Spleen (tissue), 11 donors: Measurements from ENCODE around the gene NDUFS8. TPM values are rescaled to one million over a fixed set of nuclear protein-coding genes. Genes with fewer than 3 reads are reported as not detected.

Experiments used
- DNase-seq: peaks from one replicate; pipeline ENCODE4 v3.0.0-alpha.2; 2020
- H3K27ac ChIP-seq, 8 donors: fragments of 200-600 bp; sonication (generic) in 7 of 8; 1 replicate in 4 of 8; 2 replicates in 4 of 8; pipeline versions ENCODE4 v1.5.0 to v1.8.0; 2016 to 2021; ENCODE audit warnings: inconsistent platforms in 4 of 8, mild to moderate bottlenecking in 4 of 8, moderate library complexity in 1 of 8
- H3K27me3 ChIP-seq, 7 donors: fragments of 200-600 bp; sonication (generic) in 6 of 7; replicated peaks in 1 of 7; 1 replicate in 4 of 7; 2 replicates in 3 of 7; pipeline versions ENCODE4 v1.5.0 to v1.8.0; 2016 to 2021; ENCODE audit warnings: inconsistent platforms in 3 of 7, mild to moderate bottlenecking in 1 of 7
- H3K36me3 ChIP-seq, 6 donors: fragments of 200-600 bp; sonication (generic) in 5 of 6; 1 replicate in 4 of 6; 2 replicates in 2 of 6; pipeline versions ENCODE4 v1.5.0 to v1.8.0; 2016 to 2021; ENCODE audit warnings: inconsistent platforms in 2 of 6
- H3K4me1 ChIP-seq, 6 donors: fragments of 200-600 bp; sonication (generic) in 5 of 6; 1 replicate in 3 of 6; 2 replicates in 3 of 6; pipeline versions ENCODE4 v1.5.0 to v1.8.0; 2016 to 2021; ENCODE audit warnings: inconsistent platforms in 3 of 6
- H3K4me3 ChIP-seq, 8 donors: fragments of 200-600 bp; sonication (generic) in 7 of 8; 1 replicate in 4 of 8; 2 replicates in 4 of 8; pipeline versions ENCODE4 v1.5.0 to v1.8.0; 2016 to 2021; ENCODE audit warnings: inconsistent platforms in 4 of 8, mild to moderate bottlenecking in 4 of 8, moderate library complexity in 2 of 8
- H3K9me3 ChIP-seq, 8 donors: fragments of 200-600 bp; sonication (generic) in 7 of 8; 1 replicate in 4 of 8; 2 replicates in 4 of 8; pipeline versions ENCODE4 v1.5.0 to v1.8.0; 2016 to 2021; ENCODE audit warnings: inconsistent platforms in 4 of 8
- POLR2A ChIP-seq, 3 donors: fragments of 450-650 bp; IDR thresholded peaks; one replicate each; pipeline ENCODE4 v1.5.1; 2017; ENCODE audit warnings: antibody characterized with exemption in 3 of 3, mild to moderate bottlenecking in 1 of 3
- POLR2AphosphoS5 ChIP-seq, 3 donors: sonication (generic); formaldehyde crosslinking; IDR thresholded peaks; one replicate each; pipeline ENCODE4 v1.5.1; 2017; ENCODE audit warnings: antibody characterized with exemption in 3 of 3
- WGBS, 5 donors: extraction: QIAGEN DNeasy Blood & Tissue Kit in 3 of 5; methylation state at CpG; one replicate each; pipeline versions ENCODE4 v1.1.5 to v1.1.7; 2013 to 2018; 5-methylcytosine and 5-hydroxymethylcytosine counted together
- intact Hi-C: fragments of 100-400 bp; cut with DNase I; formaldehyde crosslinking; loops from one replicate; pipeline ENCODE4 v1.15.0; 2023; ENCODE audit warnings: low total_unique reads
- polyA plus RNA-seq, 3 donors: library from polyadenylated mRNA; stranded (reverse); fragments of 200-250 nt; gene quantifications; one replicate each; pipeline ENCODE4 v1.2.1, GENCODE V29; 2013
- total RNA-seq, 7 donors: library from RNA; depleted of rRNA in 3 of 7; stranded (reverse); fragments of >200 nt in 3 of 7; fragmentation: NEBNext Ultra II Directional in 4 of 7; extraction: Animal tissue kit (Norgen Biotek cat#: 25700) in 4 of 7; gene quantifications; one replicate each; pipeline versions ENCODE4 v1.1.0 to v1.2.1, GENCODE V29; 2016 to 2021
- TF ChIP-seq, protein P1 (sequence below), 11 experiments: fragments of 200-600 bp in 7 of 11; fragments of 450-650 bp in 4 of 11; sonication (generic) in 4 of 11; IDR thresholded peaks in 8 of 11; conservative IDR thresholded peaks in 3 of 11; 1 replicate in 7 of 11; 2 replicates in 4 of 11; pipeline versions ENCODE4 v1.4.0 to v1.8.0; 2016 to 2021; ENCODE audit warnings: antibody characterized with exemption in 11 of 11, inconsistent platforms in 4 of 11, mild to moderate bottlenecking in 1 of 11
- donor health status: healthy with polysubstance abuse.
- donor health status: DM: no; HTN: no; CAD: no; lungs with moderate emphysema.
- donor health status: DM: no; HTN: no; CAD: no.
- donor health status: Bipolar disorder and iron deficiency.
- donor health status: healthy.
- donor health status: DM: no; HTN: no; CAD: no.
- donor health status: DM: yes; HTN: yes; CAD: no.

NDUFS8 gene
- total and polyA plus RNA-seq, 10 donors = 75.4 to 132 (median 95.1) TPM

DNA sequence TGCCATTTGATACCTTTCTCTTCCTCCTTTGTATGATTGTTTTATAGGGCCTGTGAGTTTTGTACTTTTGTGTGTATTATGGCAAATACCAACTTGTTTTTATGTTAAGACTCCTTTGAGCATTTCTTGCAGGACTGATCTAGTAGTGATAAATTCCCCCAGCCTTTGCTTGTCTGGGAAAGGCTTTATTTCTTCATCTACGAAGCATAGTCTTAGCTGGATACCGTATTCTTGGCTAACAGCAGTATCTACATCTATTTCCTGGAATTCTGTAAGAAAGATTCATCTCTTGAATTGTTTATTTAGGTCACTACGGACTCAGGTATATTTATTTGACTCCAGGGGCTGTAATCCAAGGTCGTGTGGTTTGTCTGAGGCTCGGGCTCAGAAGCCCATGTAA lies 6.0 kb upstream of the NDUFS8 start:
- Histone ChIP-seq H3K27ac (no peak overlapping the region), H3K4me3 (no peak overlapping the region), H3K9me3 (peaks cover 0 to 11% (median 0%) of the 10 kb centered on the region in 8 donors), H3K4me1 (peaks cover 0 to 17% (median 5%) of the 10 kb centered on the region in 6 donors), H3K36me3 (peaks cover 0 to 89% (median 20%) of the 10 kb centered on the region in 6 donors), H3K27me3 (no peaks in the 10 kb centered on the region)
- DNase-seq = no peak
- TF ChIP-seq POLR2AphosphoS5 (IDR thresholded peaks at IDR 0.05) = no peak
- no peak for TF ChIP-seq POLR2A (IDR thresholded peaks at IDR 0.05)
- TF ChIP-seq, protein P1, sequence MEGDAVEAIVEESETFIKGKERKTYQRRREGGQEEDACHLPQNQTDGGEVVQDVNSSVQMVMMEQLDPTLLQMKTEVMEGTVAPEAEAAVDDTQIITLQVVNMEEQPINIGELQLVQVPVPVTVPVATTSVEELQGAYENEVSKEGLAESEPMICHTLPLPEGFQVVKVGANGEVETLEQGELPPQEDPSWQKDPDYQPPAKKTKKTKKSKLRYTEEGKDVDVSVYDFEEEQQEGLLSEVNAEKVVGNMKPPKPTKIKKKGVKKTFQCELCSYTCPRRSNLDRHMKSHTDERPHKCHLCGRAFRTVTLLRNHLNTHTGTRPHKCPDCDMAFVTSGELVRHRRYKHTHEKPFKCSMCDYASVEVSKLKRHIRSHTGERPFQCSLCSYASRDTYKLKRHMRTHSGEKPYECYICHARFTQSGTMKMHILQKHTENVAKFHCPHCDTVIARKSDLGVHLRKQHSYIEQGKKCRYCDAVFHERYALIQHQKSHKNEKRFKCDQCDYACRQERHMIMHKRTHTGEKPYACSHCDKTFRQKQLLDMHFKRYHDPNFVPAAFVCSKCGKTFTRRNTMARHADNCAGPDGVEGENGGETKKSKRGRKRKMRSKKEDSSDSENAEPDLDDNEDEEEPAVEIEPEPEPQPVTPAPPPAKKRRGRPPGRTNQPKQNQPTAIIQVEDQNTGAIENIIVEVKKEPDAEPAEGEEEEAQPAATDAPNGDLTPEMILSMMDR (IDR thresholded peaks at IDR 0.05 in 8 of 11, conservative IDR thresholded peaks at IDR 0.05 in 3 of 11) = no peak
- intact Hi-C loops = no loop called here
- WGBS, 5 donors = 88 to 93% (median 93%) methylated on average over 5 of the region's 5 CpGs

DNA sequence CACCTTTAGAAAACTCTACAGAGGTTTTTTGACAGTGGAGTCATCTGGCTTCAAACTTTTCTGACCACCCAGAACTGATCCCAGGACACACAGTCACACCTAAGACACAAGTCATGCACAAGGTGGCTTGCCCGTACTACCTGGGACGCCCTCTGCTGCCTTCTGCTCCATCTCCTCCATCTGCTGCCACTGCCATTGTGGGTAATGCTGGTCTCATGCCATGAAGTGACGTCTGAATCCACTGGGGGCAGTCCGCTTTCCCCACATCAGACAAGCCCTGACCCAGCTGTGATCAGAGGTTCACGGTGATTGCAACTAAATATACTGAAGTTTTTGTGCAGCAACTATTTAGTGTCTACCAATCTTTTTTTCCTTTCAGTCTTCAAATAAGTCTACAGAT lies 5.4 kb upstream of the NDUFS8 start:
- intact Hi-C loops = no loop called here
- H3K27me3 ChIP-seq = no peaks in the 10 kb centered on the region
- TF ChIP-seq, protein P1 (IDR thresholded peaks at IDR 0.05 in 8 of 11, conservative IDR thresholded peaks at IDR 0.05 in 3 of 11) = no peak
- TF ChIP-seq POLR2AphosphoS5 (IDR thresholded peaks at IDR 0.05) = no peak
- no peak for TF ChIP-seq POLR2A (IDR thresholded peaks at IDR 0.05)
- peaks cover 0 to 83% (median 20%) of the 10 kb centered on the region in 6 donors for H3K36me3 ChIP-seq
- peaks cover 0 to 11% (median 0%) of the 10 kb centered on the region in 8 donors for H3K9me3 ChIP-seq
- 64 to 76% (median 73%) methylated on average over 5 of the region's 5 CpGs for WGBS, 5 donors
- H3K4me1 ChIP-seq = peaks cover 0 to 22% (median 10%) of the 10 kb centered on the region in 6 donors
- no peak for DNase-seq
- H3K4me3 ChIP-seq = no peak overlapping the region
- H3K27ac ChIP-seq = no peak overlapping the region

DNA sequence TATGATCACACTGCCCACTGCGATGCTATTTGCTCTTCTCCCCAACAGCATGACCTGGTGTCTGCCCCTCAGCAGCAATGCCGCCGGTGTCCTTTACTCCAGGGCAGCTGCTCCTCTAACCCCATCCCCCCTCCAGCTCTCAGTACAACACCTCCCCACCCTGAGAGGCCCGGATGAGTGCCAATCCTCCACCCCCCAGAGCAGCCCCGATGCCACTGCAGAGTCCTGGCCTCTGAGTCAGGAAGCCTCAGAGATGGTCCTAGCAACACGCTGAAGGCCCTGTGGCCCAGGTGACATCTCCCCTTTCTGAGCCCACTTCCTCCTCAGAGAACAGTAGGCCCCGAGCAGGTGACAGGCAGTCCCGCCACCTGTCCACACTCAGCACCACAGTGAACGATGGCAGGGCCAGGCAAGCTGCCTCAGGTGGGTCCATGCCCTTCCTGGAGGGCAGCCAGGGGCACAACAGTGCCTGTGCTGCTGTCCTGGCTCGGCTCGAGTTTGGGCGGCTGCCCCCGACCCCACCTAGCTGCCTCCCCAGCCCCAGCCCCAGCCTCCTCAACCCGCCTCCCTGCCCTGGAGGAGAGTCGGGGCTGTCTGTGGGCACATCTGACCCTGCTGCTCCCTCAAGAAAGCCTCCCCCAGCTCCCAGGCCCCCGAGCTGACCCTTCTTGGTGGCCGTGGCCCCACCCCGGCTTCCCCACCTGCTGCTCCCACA lies 3.9 kb upstream of the NDUFS8 start:
- TF ChIP-seq POLR2AphosphoS5 (IDR thresholded peaks at IDR 0.05) (peak in 1 of 3 donors; percentile 25), POLR2A (IDR thresholded peaks at IDR 0.05) (no peak)
- Histone ChIP-seq H3K9me3 (peaks cover 0 to 11% (median 0%) of the 10 kb centered on the region in 8 donors), H3K4me3 (no peak overlapping the region), H3K27ac (peak overlapping the region in 1 of 8 donors; percentile 4), H3K4me1 (peaks cover 3 to 33% (median 18%) of the 10 kb centered on the region in 6 donors), H3K36me3 (peaks cover 0 to 68% (median 18%) of the 10 kb centered on the region in 6 donors), H3K27me3 (no peaks in the 10 kb centered on the region)
- intact Hi-C loops = no loop called here
- no peak for DNase-seq
- 83 to 95% (median 85%) methylated on average over 9 to 18 of the region's 18 CpGs for WGBS, 5 donors

- intact Hi-C loops = no loop called here
- peak overlapping the region in 1 of 8 donors; percentile 9 for H3K27ac ChIP-seq
These were observed 2.8 kb upstream of the NDUFS8 start for GRCh38 chr11:68027667-68028066.

More at GRCh38 chr11:68027667-68028066, 2.8 kb upstream of the NDUFS8 start:
- H3K4me3 ChIP-seq = no peak overlapping the region
- 89 to 97% (median 94%) methylated on average over 12 to 21 of the region's 21 CpGs for WGBS, 5 donors
- peaks cover 0 to 11% (median 0%) of the 10 kb centered on the region in 8 donors for H3K9me3 ChIP-seq
- no peak for DNase-seq
- peaks cover 0 to 63% (median 9%) of the 10 kb centered on the region in 6 donors for H3K36me3 ChIP-seq
- TF ChIP-seq POLR2AphosphoS5 (IDR thresholded peaks at IDR 0.05) = peak in 1 of 3 donors; percentile 27
- TF ChIP-seq, protein P1 (IDR thresholded peaks at IDR 0.05 in 8 of 11, conservative IDR thresholded peaks at IDR 0.05 in 3 of 11) = no peak
- H3K4me1 ChIP-seq = peaks cover 9 to 44% (median 29%) of the 10 kb centered on the region in 6 donors
- H3K27me3 ChIP-seq = no peaks in the 10 kb centered on the region
